Endothelial cell of umbilical vein (primary cell): Measurements from ENCODE around the gene OSBPL6. TPM values are rescaled to one million over a fixed set of nuclear protein-coding genes. Genes with fewer than 3 reads are reported as not detected.

Experiments used
- BruUV-seq: library from RNA; stranded (reverse); fragments of 400-500 nt; replicated peaks from 2 replicates; lab custom pipeline; 2021; lab: Mats Ljungman, UMichigan
- CTCF ChIA-PET: fragments of 300-600, 350-600 bp; sonication (Branson Sonifier 250); formaldehyde crosslinking; loops from one replicate; lab custom pipeline; 2021; ENCODE audit warnings: antibody characterized with exemption, inconsistent platforms; lab: Charles Lee
- POLR2A ChIA-PET: fragments of 300-600, 350-600 bp; sonication (Branson Sonifier 250); formaldehyde crosslinking; loops from one replicate; lab custom pipeline; 2021; ENCODE audit warnings: antibody characterized with exemption, inconsistent platforms; lab: Charles Lee
- DNase-seq: peaks from one replicate; pipeline ENCODE4 v3.0.0-alpha.2; 2011; ENCODE audit warnings: low read depth, low spot score
- FAIRE-seq: peaks from 2 replicates; lab custom pipeline; 2011; peaks lifted over from hg19 to GRCh38; lab: Jason Lieb, UNC
- H2AFZ ChIP-seq: 2 replicates; pipeline ENCODE4 v1.6.0; 2012; ENCODE audit warnings: low read depth, low read length, control low read depth, inconsistent platforms
- H3K27ac ChIP-seq: 2 replicates; pipeline ENCODE4 v1.5.1; 2011; ENCODE audit warnings: low read depth, mild to moderate bottlenecking, control low read depth, low read length, moderate library complexity; ENCODE audit not compliant: insufficient read depth
- H3K27me3 ChIP-seq, 2 experiments: 2 replicates each; pipeline versions ENCODE4 v1.6.0 to v1.6.1; 2011; ENCODE audit warnings: low read length in 2 of 2, mixed read lengths in 1 of 2; ENCODE audit not compliant: control insufficient read depth in 2 of 2, insufficient read depth in 2 of 2
- H3K36me3 ChIP-seq, 2 experiments: 2 replicates in 1 of 2; 3 replicates in 1 of 2; pipeline ENCODE4 v1.5.1; 2011; ENCODE audit warnings: low read length in 2 of 2, mild to moderate bottlenecking in 1 of 2, moderate library complexity in 1 of 2; ENCODE audit not compliant: control insufficient read depth in 2 of 2, insufficient read depth in 2 of 2; ENCODE audit errors: extremely low read depth in 1 of 2
- H3K4me1 ChIP-seq: 3 replicates; pipeline ENCODE4 v1.5.1; 2011; ENCODE audit warnings: mild to moderate bottlenecking, low read length; ENCODE audit not compliant: control insufficient read depth, insufficient read depth; ENCODE audit errors: extremely low read depth
- H3K4me2 ChIP-seq: 2 replicates; pipeline ENCODE4 v1.6.1; 2011; ENCODE audit warnings: low read length, control low read depth, mixed read lengths; ENCODE audit not compliant: insufficient read depth
- H3K4me3 ChIP-seq, 3 experiments: fragments of 200-600 bp in 1 of 3; sonication (generic), shearing (Covaris generic) in 1 of 3; replicated peaks in 1 of 3; 2 replicates each; pipeline ENCODE4 v1.5.1; 2011 to 2016; ENCODE audit warnings: control low read depth in 3 of 3, low read length in 3 of 3, mild to moderate bottlenecking in 2 of 3, inconsistent platforms in 1 of 3, low read depth in 1 of 3, moderate library complexity in 1 of 3; ENCODE audit not compliant: insufficient read depth in 1 of 3
- H3K79me2 ChIP-seq: 2 replicates; pipeline ENCODE4 v1.6.0; 2012; ENCODE audit warnings: low read length, inconsistent platforms; ENCODE audit not compliant: control insufficient read depth, insufficient read depth
- H3K9ac ChIP-seq: replicated peaks from 2 replicates; pipeline ENCODE3; 2011; ENCODE audit warnings: low read length, control low read depth; ENCODE audit not compliant: insufficient read depth; ENCODE audit errors: extremely low read depth
- H3K9me1 ChIP-seq: replicated peaks from 3 replicates; pipeline ENCODE4 v1.6.0; 2011; ENCODE audit warnings: mild to moderate bottlenecking, low read length; ENCODE audit not compliant: control insufficient read depth, insufficient read depth; ENCODE audit errors: extremely low read depth
- H3K9me3 ChIP-seq: replicated peaks from 2 replicates; pipeline ENCODE4 v1.5.1; 2012; ENCODE audit warnings: low read length, inconsistent platforms; ENCODE audit not compliant: control insufficient read depth, insufficient read depth
- H4K20me1 ChIP-seq: replicated peaks from 2 replicates; pipeline ENCODE3; 2011; ENCODE audit warnings: mild to moderate bottlenecking, low read length; ENCODE audit not compliant: control insufficient read depth, insufficient read depth; ENCODE audit errors: extremely low read depth
- EZH2 ChIP-seq: IDR thresholded peaks from 2 replicates; pipeline ENCODE4 v1.6.1; 2012; ENCODE audit warnings: borderline replicate concordance, low read depth, mild to moderate bottlenecking, moderate library complexity, low read length, inconsistent platforms; ENCODE audit not compliant: severe bottlenecking
- FOS ChIP-seq: IDR thresholded peaks from 2 replicates; pipeline ENCODE4 v1.6.1; 2011; ENCODE audit warnings: mild to moderate bottlenecking, low read length, moderate library complexity, borderline replicate concordance; ENCODE audit not compliant: insufficient read depth
- GATA2 ChIP-seq: IDR thresholded peaks from 2 replicates; pipeline ENCODE4 v1.7.0; 2011; ENCODE audit warnings: low read depth, mild to moderate bottlenecking, moderate library complexity, mixed read lengths, low read length; ENCODE audit not compliant: insufficient read length, insufficient read depth
- JUN ChIP-seq: IDR thresholded peaks from 2 replicates; pipeline ENCODE4 v1.6.1; 2011; ENCODE audit warnings: borderline replicate concordance, low read depth; ENCODE audit not compliant: insufficient read length, insufficient read depth
- MAX ChIP-seq: IDR thresholded peaks from 2 replicates; pipeline ENCODE4 v1.6.1; 2011; ENCODE audit not compliant: insufficient read depth, insufficient read length
- MYC ChIP-seq: IDR thresholded peaks from one replicate; pipeline ENCODE4 v1.6.1; 2011; ENCODE audit warnings: mild to moderate bottlenecking, low read depth, low read length
- POLR2A ChIP-seq: IDR thresholded peaks from 2 replicates; pipeline ENCODE4 v1.6.1; 2012; ENCODE audit warnings: low read depth, mild to moderate bottlenecking, control low read depth, low read length
- POLR2AphosphoS5 ChIP-seq: IDR thresholded peaks from 2 replicates; pipeline ENCODE4 v1.6.1; 2012; ENCODE audit warnings: low read depth, mild to moderate bottlenecking, control low read depth, low read length, moderate library complexity; ENCODE audit not compliant: insufficient read depth
- dilution Hi-C: fragments of 300-500 bp; cut with MboI; formaldehyde crosslinking; loops from one replicate; pipeline ENCODE4 v1.15.0; 2019; ENCODE audit warnings: low sequenced_read_pairs; ENCODE audit not compliant: extremely low pct_ligation_motif_present
- intact Hi-C: fragments of 100-400 bp; cut with micrococcal nuclease; formaldehyde crosslinking; loops from one replicate; pipeline ENCODE4 v1.10.0; 2022
- polyA plus RNA-seq, 4 experiments: library from polyadenylated mRNA; depleted of rRNA in 3 of 4; stranded (reverse) in 3 of 4; unstranded in 1 of 4; fragments of >200 nt; gene quantifications; 2 replicates each; pipeline versions ENCODE4 v1.2.1 to v1.2.3, GENCODE V29; 2011 to 2012; ENCODE audit warnings: missing spikeins in 1 of 4
- total RNA-seq: library from RNA; stranded (reverse); gene quantifications from 2 replicates; pipeline ENCODE4 v1.2.3, GENCODE V29; 2021

Gene OSBPL6
- total and polyA plus RNA-seq, 2 donors (not counting 3 experiments of a cell fraction or from before 2014, with no cell fraction given), result 1.5 to 2.3 TPM

GRCh38 chr2:178298785-178299212 is 104.5 kb downstream of the OSBPL6 start:
- no peak overlapping the region for H3K4me3 ChIP-seq
- no TSS peak for BruUV-seq
- intact Hi-C loops (loop anchor here (1.0 to 5.0 kb wide), 4 partner anchors 11 to 186 kb away; partner anchors contain the start of gene RBM45), dilution Hi-C loops (no loop called here)
- H3K79me2 ChIP-seq, result no peaks in the 10 kb centered on the region
- FAIRE-seq, result peak; percentile 97
- H3K4me2 ChIP-seq, result peak overlapping the region; percentile 43
- no peaks in the 10 kb centered on the region for H3K9me3 ChIP-seq
- peak overlapping the region; percentile 37 for H3K27ac ChIP-seq
- H2AFZ ChIP-seq, result no peak overlapping the region
- peak; percentile 92 for TF ChIP-seq FOS
- TF ChIP-seq POLR2A, result no peak
- no peak for TF ChIP-seq MYC
- TF ChIP-seq GATA2, result peak; percentile 41
- no peak for TF ChIP-seq MAX
- TF ChIP-seq EZH2, result no peak
- peak; percentile 17 for TF ChIP-seq POLR2AphosphoS5
- TF ChIP-seq JUN, result peak; percentile 91
- no peaks in the 10 kb centered on the region for H4K20me1 ChIP-seq
- peak; percentile 93 for DNase-seq
- no peaks in the 10 kb centered on the region for H3K27me3 ChIP-seq
- ChIA-PET POLR2A (interaction anchor here (0.6 kb wide), 1 partner anchor 1602 kb away, joined by 3 read pairs; no protein-coding TSS in a partner anchor), CTCF (interaction anchor here (0.7 to 2.4 kb wide), 9 partner anchors 11 to 158 kb away, joined by 3 to 11 read pairs (median 4); no protein-coding TSS in a partner anchor)
- peaks cover 29% of the 10 kb centered on the region for H3K4me1 ChIP-seq
- no peak overlapping the region for H3K9ac ChIP-seq
- H3K9me1 ChIP-seq, result no peaks in the 10 kb centered on the region
- no peaks in the 10 kb centered on the region for H3K36me3 ChIP-seq
